Measurements from ENCODE around the gene VIPR2.

DNA sequence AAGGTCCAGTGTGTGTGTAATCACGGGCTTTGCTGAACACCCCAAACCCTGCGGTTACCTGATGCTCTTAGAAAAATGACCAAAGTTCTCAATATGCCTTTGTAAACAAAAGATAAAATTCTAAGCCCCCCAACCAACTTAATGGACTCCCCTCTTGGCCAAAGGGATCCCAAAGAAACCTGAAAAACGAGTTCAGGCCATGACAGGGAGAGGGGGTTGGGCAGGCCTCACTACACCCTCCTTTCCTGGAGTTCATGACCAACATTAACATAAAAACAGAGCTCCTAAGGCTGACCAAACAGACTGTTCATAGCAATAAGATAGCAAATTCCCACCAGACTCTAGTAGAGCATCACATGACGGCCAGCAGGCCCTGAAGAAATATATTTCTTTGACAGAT is 3.0 kb upstream of the VIPR2 start:
- TF ChIP-seq CTCF (IDR thresholded peaks at IDR 0.05) (no peak), EZH2 (IDR thresholded peaks at IDR 0.05) (no peak)
